ENCODE data around the gene BOD1L1.

The BOD1L1 gene

GRCh38 chr4:13555325-13555724 lies 72.2 kb downstream of the BOD1L1 start:
- no peak for DNase-seq (ENCODE audit: low spot score)

GRCh38 chr4:13553081-13553480 lies 74.4 kb downstream of the BOD1L1 start:
- no peak for DNase-seq (ENCODE audit: low spot score)

- DNase-seq (ENCODE audit: low spot score): peak; percentile 85
Observed at GRCh38 chr4:13548984-13549546, 78.5 kb downstream of the BOD1L1 start.

GRCh38 chr4:13548059-13548983 lies 79.2 kb downstream of the BOD1L1 start:
- DNase-seq (ENCODE audit: low spot score): peak; percentile 24

GRCh38 chr4:13547485-13548041 lies 80.0 kb downstream of the BOD1L1 start:
- DNase-seq (ENCODE audit: low spot score): no peak

- DNase-seq (ENCODE audit: low spot score): peak; percentile 17
Observed at GRCh38 chr4:13546941-13547484, 80.5 kb downstream of the BOD1L1 start.

GRCh38 chr4:13546142-13546940 lies 81.2 kb downstream of the BOD1L1 start:
- DNase-seq (ENCODE audit: low spot score): no peak

GRCh38 chr4:13545394-13545808 lies 82.1 kb downstream of the BOD1L1 start:
- no peak for DNase-seq (ENCODE audit: low spot score)

GRCh38 chr4:13544606-13545393 lies 82.7 kb downstream of the BOD1L1 start:
- DNase-seq (ENCODE audit: low spot score): peak; percentile 92

- DNase-seq (ENCODE audit: low spot score): peak; percentile 46
Observed at GRCh38 chr4:13543839-13544605, 83.5 kb downstream of the BOD1L1 start, which contains the start of gene NKX3-2. Gene NKX3-2 (minus strand): TSS chr4:13544508. CDS start chr4:13544414, 94 bp downstream.

GRCh38 chr4:13543032-13543838 lies 84.3 kb downstream of the BOD1L1 start:
- DNase-seq (ENCODE audit: low spot score): peak; percentile 19

GRCh38 chr4:13542577-13543031 lies 84.9 kb downstream of the BOD1L1 start:
- no peak for DNase-seq (ENCODE audit: low spot score)

GRCh38 chr4:13541720-13542576 lies 85.6 kb downstream of the BOD1L1 start:
- no peak for DNase-seq (ENCODE audit: low spot score)

GRCh38 chr4:13541176-13541604 lies 86.3 kb downstream of the BOD1L1 start:
- DNase-seq (ENCODE audit: low spot score): no peak

- no peak for DNase-seq (ENCODE audit: low spot score)
Observed at GRCh38 chr4:13540446-13541175, 86.9 kb downstream of the BOD1L1 start.

- no peak for DNase-seq (ENCODE audit: low spot score)
Observed at GRCh38 chr4:13539619-13540445, 87.7 kb downstream of the BOD1L1 start.
